Measurements from ENCODE around the gene LNPEP.

DNA sequence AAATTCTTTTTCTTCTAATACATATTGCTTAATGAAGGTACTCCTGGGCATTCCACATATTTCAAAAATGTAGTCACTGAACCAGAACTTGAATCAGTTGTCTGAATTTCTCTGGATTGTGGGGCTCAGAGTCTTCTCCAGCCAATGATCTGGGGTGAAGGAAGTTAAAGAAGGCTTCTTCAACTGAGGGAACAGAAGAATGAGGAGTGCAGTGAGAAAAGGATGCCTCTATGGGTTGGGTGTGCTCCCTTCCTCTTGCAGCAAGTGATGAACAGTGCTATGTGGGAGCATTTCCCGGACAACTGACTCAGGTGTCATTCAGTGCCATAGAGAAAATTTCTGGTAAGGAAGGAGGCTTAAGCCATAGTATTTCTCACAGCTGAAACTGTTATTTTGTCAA is 7.9 kb downstream of the LNPEP start:
- TF ChIP-seq CTCF (conservative IDR thresholded peaks at IDR 0.05 in 1 of 2, IDR thresholded peaks at IDR 0.05 in 1 of 2; ENCODE audit: extremely low read depth in 1 of 2, insufficient read depth in 1 of 2, low read depth in 1 of 2, low read length in 2 of 2) (no peak), EZH2 (IDR thresholded peaks at IDR 0.05; ENCODE audit: borderline replicate concordance, low read length) (no peak)

Data from mammary epithelial cell (primary cell).